KBM-7 (cell line): ENCODE data around the gene AAR2.

ENCODE experiments used
- DNase-seq: peaks from one replicate; pipeline ENCODE4 v3.0.0-alpha.2; 2015
- in situ Hi-C: fragments of 300-500 bp; cut with MboI; formaldehyde crosslinking; loops from 2 replicates; pipeline ENCODE4 v1.14.3; 2020; ENCODE audit warnings: low sequenced_read_pairs, low pct_unique_long_range_greater_than_20kb, mixed read lengths

Gene AAR2, protein sequence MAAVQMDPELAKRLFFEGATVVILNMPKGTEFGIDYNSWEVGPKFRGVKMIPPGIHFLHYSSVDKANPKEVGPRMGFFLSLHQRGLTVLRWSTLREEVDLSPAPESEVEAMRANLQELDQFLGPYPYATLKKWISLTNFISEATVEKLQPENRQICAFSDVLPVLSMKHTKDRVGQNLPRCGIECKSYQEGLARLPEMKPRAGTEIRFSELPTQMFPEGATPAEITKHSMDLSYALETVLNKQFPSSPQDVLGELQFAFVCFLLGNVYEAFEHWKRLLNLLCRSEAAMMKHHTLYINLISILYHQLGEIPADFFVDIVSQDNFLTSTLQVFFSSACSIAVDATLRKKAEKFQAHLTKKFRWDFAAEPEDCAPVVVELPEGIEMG

DNA sequence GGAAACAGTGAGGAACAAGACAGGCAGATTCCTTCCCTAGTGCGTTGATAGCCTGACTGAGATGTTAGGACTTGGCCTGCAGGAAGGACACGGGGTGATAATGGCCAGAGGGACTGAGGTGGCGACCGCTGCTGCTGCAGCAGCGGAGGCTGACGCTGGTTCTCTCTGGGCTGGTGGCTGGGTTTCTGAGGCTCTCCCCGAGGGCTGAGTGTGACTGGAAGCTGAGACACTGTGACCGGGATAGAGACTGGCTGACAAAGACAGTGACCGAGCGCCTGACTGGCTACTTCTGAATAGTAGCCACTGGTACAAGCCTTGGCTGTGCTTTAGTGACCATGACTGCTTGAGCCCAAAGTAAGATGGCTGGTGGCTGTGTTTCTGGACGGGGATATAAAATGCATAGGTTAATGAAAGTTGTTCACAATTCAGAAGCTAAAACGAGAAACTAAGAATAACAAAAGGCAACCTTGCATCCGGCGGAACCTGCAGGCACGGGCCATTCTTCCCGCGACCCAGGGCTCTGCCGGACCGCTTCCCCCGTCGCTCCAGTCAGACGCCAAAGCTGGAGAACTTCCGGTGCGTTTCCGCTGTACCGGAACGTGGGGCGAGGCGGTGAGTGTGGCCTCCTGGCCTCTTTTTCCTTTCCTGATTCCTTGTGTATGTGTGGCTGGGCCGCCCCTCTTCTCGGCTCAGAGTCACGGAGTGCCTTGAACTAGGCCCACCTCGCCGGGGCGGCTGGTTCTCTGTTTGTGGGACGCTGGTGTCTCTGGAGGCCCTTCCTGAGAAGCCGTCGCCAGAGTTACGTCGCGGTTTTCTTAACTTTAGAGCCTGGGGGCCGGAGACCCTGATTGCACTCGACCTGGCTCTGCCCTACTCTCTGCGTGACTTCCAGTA, at the start of gene AAR2:
Gene AAR2 (plus strand): TSS at position 587 of the 894 bp plus-strand sequence. CDS start 3,391 bp downstream, outside the sequence.
- DNase-seq = peak; percentile 83
- in situ Hi-C loops = no loop called here

DNA sequence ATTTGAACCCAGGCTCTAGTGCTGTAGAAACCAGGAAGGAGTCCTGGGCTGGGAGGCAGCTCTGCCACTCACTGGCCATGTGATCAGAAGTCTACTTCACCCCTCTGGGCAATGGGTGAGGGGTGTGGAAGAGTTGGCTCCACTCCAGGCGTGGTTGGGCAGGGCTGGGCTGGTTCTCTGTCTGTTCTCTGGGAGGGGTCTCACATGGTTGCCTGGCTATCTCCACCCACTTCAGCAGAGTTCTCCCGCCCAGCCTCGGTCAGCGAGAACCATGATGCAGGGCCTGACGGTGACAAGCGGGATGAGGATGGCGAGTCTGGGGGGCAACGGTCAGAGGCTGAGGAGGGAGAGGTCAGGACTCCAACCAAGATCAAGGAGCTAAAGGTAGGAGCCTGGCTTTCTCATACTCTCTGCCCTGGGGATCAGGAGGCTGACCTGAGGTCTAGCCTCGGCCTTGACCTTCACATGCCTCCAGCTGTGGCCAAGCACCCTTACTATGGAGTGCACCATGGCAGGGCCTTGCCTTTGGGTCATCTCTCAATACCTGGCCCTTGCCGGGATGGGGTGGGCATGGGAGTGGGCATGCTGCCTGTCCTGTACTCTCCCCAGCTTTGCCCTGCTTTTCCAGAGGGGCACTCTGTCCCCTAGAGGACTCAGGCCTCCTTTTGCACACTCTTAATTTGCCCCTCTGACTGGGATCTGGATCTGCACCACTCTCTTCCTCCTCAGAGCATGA, 42.1 kb upstream of the AAR2 start:
- DNase-seq = no peak
- in situ Hi-C loops = no loop called here

DNA sequence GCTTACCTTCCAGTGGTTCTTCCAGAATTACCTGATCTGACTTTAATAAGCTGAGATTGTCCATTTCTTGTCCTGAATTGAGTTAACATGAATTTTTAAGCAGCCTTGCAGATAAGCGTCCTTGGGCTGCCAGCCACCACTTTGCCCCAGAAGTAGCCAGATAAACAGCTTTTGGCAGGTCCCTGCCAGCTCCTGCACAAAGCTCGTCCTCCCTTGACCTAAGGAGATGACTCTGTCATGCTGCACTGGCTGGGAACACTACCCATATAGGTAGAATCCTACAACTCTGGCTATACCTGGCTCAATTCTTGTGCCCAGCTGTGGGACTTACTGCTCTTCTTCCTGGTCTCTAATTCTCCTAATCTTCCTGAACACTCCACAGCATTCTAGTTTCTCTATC, 39.6 kb upstream of the AAR2 start:
- in situ Hi-C loops = no loop called here
- no peak for DNase-seq

DNA sequence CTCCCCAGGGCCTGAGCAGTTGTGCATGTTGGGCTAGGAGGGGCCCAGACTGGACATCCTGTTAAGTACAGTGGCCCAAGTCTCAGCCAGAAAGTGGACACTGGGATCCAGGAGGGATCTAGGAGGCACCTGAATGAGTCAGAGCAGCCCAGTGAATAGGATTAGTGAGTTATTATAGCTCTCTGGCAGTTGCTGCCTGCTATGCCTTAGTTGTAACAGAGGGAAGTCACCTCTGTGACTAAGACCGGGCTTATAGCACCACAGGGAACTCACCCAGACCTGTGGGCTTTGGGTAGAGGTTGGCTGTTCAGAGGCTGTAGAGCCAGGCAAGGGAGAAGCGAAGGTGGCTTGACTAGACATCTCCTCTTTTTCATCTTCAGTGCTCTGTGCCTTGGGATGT, 39.0 kb upstream of the AAR2 start:
- no peak for DNase-seq
- in situ Hi-C loops = no loop called here

DNA sequence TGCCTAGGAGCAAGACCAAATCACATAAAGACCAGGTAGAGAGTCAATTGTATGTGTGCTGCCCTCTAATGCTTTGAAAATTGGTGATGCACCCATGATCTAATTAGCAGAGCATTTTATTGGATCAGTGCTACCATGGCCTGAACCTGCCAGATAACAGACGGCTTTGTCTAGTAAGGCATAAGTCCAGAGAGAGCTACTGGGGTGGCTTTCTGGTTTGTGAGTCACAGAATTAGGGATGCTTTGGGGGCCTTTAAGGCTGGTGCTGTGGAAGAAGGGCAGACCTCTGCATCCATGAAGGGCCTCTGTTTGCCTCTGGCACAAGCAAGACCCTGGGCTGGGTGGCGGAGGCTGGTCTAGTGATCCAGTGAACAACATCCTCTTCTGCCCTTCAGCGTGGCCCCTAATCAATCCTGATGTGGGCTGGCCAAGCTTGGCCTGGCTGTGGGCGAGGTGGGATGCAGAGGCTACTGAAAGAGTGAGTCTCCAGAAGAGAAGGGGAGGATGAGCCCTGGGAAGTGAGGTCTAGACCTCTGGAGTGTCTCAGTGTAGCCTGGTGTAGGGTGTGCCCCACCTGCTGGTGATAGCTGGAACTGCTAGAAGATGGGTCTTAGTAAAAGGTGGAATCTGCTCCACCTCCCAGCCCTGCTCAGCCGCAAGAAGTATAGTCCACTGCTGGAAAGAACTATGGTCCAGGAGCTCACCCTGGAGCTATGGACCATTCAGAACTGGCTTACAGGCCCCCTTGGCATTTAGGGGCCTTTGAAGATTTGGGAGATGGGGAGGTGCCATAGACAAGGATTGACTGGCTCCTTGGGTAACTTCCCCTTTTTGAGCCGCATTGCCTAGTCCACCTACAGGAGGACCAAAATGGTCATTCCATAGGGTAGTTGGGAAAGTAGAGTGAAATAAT, 36.7 kb upstream of the AAR2 start:
- in situ Hi-C loops = loop anchor here (25.0 kb wide), 1 partner anchor 238 kb away; no protein-coding TSS in a partner anchor

DNA sequence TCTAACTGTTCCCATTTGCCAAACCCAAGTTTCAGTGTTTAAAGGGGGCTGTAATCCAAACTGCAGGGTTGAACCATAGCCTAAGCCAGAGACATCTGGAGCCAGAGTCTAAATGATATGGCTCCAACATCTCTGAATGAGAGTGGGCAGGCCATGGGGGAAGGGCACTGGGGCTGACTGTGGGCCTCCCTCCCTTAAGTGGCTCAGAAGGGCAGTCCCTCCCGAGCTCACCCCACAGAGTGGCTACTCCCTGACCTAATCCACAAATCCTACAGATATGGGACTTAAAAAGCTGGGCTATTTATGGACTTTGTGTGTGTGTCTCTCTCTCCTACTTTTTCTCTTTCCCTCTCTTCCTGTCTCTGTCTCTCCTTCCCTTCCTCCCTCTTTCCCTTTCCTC, 35.8 kb upstream of the AAR2 start:
- DNase-seq = no peak
- in situ Hi-C loops = loop anchor here (25.0 kb wide), 1 partner anchor 237 kb away; no protein-coding TSS in a partner anchor

More for the DNA sequence above, 36.7 kb upstream of the AAR2 start:
- peak; percentile 89 for DNase-seq

DNA sequence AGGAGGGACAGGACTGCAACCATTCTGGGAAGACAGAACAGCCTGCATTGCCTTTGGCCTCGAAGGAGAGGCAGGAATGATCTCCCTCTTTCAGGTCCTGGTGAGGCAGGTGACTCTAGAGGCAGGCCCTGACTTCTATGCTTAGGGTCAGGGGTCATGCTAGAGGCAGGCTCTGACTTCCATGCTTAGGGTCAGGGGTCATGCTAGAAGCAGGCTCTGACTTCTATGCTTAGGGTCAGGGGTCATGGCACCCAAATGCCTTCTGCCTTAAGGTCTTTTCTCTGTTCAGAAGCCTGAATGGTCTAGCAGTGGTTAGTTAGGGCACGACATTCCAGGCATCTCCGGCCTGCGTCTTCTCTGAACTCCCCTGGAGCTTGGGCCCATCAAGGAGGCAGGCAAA, 35.1 kb upstream of the AAR2 start:
- DNase-seq = no peak
- in situ Hi-C loops = loop anchor here (25.0 kb wide), 1 partner anchor 236 kb away; no protein-coding TSS in a partner anchor

DNA sequence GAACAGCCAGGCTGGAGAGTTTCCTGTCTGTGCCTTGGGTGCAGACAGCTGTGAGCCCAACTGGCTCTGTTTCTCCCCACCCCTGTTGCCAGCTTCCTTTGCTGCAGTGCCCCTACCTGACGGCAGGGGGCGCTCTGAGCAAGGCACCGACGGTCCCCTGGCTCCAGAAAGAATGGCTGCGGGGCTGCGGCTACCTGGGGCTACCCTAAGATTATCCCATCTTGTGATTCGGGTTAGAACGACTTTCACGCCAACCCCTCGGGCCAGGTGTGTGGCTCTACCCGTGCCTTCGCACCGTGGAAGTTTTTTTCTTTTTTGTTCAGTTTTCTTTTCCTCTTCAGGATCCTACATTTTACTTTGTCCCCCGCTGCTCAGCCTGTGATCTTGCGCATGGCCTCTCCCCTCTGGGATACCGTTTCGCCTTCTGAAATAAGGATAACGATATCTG, 33.4 kb upstream of the AAR2 start:
- DNase-seq = peak; percentile 75
- in situ Hi-C loops = loop anchor here (25.0 kb wide), 1 partner anchor 234 kb away; no protein-coding TSS in a partner anchor

DNA sequence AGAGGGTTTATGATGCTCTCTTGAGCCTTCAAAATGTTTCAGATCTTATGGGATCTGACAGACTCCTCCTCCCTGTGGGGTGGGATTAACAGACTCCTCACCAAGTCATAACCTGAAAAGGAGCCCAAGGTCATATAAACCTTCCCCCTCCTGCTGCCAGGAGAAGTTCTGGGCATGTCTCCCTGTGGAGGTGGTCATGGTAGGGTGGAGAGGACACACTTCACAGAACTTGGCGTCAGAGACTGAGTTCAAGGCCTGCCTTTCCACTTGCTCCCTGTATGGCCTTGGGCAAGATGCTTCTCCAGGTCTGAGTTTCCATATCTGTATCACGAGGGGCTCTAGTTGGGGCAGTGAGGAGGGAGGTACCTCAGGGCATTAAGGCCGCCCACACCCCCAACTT, 32.4 kb upstream of the AAR2 start:
- in situ Hi-C loops = loop anchor here (25.0 kb wide), 1 partner anchor 233 kb away; no protein-coding TSS in a partner anchor
- DNase-seq = no peak

DNA sequence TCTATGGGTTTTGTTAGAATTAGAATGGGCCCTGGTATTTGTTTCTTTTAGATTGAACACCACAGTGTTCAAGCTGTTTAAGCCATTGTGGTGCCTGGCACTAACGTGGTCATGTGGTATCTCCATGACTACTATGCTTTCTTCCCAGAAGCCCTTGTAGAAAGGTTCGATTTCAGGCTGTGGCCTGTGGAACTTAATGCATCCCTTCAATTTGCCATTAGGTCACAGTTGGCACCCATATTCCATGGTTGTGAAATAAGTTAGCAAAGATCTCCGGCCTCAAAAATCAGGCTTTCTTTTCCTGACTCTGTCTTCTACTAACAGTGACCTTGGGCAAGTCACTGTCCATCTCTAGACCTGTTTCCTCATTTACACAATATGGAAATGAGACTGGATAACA, 31.3 kb upstream of the AAR2 start:
- in situ Hi-C loops = loop anchor here (25.0 kb wide), 1 partner anchor 232 kb away; no protein-coding TSS in a partner anchor
- no peak for DNase-seq

DNA sequence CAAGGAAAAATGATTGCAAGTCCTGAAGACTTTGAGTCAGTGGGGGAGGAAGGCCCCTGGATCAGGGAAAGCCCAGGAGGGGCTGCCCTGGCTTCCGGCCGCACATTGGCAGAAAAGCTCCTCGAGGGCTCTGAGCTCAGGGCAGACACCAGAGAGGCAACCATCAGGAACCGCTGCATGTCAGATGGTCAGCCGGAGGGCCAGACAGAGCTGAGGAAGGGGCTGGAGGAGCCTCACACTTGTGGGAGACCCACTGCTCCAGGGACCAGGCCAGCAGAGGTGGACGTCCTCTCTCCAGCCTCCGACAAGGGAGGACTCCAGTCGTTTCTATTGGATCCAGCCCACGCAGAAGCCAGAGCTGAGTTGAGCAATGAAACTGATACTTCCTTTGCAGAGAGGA, 30.2 kb upstream of the AAR2 start:
- in situ Hi-C loops = loop anchor here (25.0 kb wide), 1 partner anchor 231 kb away; no protein-coding TSS in a partner anchor

DNA sequence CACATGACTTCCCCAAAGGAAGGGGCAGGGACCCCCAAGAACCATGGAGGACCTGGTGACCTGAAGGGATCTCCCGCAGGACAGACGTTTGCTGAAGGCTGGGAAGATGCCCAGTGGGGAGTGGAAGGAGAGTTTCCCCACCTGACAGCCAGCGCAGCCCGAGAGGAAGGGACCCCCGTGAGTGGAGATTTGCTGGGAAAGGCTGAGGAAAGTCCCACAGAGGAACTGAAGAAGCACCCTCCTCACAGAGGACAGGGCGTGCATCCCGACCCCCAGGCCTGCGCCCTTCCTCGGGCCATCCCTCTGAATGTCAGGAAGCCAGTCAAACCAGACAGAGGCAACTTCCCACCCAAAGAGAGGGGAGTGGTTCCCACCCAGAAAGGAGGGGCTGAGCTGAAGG, 29.6 kb upstream of the AAR2 start:
- in situ Hi-C loops = loop anchor here (25.0 kb wide), 1 partner anchor 231 kb away; no protein-coding TSS in a partner anchor

More for the DNA sequence above, 30.2 kb upstream of the AAR2 start:
- DNase-seq = no peak

DNA sequence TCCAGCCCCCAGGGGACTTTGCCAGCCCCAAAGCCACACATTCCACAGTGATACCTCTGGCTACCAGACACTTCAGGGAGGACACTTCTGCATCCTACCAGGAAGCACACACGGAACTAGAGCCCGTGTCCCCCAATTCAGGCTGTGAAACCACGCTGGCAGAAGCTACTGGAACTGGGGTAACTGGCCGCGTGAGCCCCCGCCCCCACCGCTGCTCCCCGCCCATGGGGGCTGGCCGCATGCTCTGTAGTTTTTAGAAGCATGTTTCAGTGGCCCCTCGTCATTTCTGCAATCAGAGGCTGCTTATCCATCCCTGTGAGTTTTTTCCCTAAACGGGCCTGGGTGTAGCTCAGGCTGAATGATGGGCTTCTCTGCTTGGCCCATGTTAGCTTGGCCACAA, 28.7 kb upstream of the AAR2 start:
- in situ Hi-C loops = loop anchor here (25.0 kb wide), 1 partner anchor 230 kb away; no protein-coding TSS in a partner anchor
- no peak for DNase-seq

More for the DNA sequence above, 29.6 kb upstream of the AAR2 start:
- DNase-seq = no peak

DNA sequence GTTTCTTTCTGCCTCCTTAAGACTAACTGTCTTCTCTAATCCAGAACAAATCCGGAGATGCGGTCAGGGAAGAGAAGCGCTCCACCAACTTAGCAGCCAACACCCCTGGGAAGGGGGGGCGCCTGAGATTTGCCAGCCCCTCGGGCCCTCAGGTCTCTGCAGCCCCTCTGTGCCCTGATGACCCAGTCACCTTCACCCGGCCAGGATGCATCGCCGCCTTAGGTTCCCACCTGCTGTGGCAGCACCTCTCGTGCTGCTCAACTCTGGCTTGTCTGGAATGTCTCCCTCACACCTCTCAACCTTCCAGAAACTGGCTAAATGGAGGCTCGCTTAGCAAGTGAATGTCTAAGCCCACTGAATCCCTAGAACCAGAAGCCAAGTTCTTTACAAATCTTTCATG, 28.0 kb upstream of the AAR2 start:
- in situ Hi-C loops = loop anchor here (25.0 kb wide), 1 partner anchor 229 kb away; no protein-coding TSS in a partner anchor

DNA sequence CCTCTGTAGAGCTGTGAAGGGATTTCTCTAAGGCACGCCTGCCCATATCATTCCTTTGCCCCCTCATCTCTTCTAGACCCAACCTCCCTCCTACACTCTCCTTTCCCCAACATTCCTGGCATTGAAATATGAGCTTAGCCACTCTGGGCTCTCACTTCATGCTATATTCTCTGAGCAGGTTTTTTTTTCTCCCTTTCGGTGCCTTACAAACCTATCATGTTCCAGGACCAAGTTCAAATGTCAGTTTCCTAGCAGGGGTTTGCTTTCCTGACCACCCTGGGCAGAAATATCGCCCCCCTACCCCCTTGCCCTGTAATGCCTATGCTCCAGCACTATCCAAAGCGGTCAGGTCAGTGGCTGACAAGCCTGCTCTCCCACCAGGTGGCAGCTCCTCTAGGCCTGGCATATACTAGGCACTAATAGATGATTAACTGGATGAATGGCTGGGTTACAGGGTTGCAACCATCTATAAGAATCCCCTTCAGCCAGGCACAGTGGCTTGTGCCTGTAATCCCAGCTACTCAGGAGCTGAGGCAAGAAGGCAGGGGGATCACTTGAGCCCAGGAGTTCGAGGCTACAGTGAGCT, 25.7 kb upstream of the AAR2 start:
- DNase-seq = no peak
- in situ Hi-C loops = loop anchor here (25.0 kb wide), 1 partner anchor 227 kb away; no protein-coding TSS in a partner anchor

More for the DNA sequence above, 28.0 kb upstream of the AAR2 start:
- DNase-seq = no peak

DNA sequence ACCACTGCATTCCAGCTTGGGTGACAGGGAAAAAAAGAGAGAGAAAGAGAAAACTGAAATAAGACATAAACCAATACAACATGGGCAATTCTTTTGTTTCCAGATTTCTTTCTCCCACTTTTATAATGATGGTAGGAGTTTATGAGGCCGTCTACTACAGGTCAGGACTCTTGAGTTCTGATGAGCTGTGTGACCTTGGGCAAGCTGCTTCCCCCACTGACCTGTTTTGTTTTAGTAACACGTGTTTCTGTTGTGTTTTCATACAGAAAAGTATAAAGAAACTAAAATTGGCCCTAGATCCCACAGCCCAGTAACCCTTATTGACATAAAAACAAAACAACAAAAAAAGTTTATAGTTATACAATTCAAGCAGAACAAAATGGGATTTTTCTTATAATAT, 22.9 kb upstream of the AAR2 start:
- DNase-seq = no peak
- in situ Hi-C loops = loop anchor here (25.0 kb wide), 1 partner anchor 224 kb away; no protein-coding TSS in a partner anchor

DNA sequence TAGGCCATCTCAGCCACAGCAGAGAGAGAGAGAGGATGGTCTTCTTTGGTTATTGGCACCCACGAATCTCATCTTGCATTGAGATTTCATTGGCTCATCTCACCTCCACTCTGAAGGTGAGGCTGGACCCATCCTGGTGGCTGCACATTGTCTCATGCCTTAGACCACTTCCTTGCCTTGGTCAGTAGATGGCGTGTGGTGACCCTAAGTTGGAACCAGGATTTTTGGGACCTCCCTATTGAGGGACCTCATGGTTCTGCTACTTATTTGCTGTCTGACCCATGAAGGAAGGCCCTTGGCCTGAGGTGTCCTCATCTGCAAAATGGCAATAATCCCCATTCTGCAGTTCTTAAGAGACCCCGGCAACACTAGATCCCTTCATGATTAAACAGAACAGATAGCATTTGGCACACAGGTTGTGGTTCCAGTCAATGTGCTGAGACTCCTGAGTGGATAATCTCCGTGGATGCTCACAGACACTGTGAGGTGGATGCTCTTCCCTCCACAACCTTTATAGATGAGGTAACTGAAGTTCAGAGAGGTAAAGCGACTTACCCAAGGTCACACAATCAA, 21.5 kb upstream of the AAR2 start:
- in situ Hi-C loops = loop anchor here (25.0 kb wide), 1 partner anchor 223 kb away; no protein-coding TSS in a partner anchor
- DNase-seq = peak; percentile 19
